Hindlimb muscle (tissue), 1 donor: ENCODE data around the gene OPCML. TPM values are rescaled to one million over a fixed set of nuclear protein-coding genes. Genes with fewer than 3 reads are reported as not detected.

ENCODE experiments used
- DNase-seq: peaks from one replicate; pipeline ENCODE4 v3.0.0-alpha.2; 2013
- polyA plus RNA-seq: library from polyadenylated mRNA; unstranded; fragments of 120-200 nt; gene quantifications from one replicate; pipeline ENCODE4 v1.2.1, GENCODE V29; 2013; ENCODE audit not compliant: insufficient read length

OPCML gene
- polyA plus RNA-seq, 1 donor: 1.1 TPM

DNA sequence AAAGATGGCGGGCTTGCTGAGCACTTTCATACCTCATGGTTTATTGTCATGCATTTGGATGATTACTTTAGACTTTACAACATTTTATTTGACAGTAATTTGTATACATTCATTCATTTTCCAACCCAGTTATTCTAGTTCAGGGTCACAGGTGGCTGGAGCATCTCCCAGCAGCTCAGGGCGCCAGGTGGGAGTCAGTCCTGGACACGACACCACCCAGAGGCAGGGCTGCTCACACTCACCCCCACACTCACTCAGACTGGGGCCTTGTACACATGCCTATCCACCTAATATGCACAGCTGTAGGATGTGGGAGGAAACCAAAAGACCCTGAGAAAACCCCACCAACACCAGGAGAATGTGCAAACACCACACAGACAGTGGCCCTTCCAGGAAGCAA lies 123.9 kb downstream of the OPCML start:
- no peak for DNase-seq

DNA sequence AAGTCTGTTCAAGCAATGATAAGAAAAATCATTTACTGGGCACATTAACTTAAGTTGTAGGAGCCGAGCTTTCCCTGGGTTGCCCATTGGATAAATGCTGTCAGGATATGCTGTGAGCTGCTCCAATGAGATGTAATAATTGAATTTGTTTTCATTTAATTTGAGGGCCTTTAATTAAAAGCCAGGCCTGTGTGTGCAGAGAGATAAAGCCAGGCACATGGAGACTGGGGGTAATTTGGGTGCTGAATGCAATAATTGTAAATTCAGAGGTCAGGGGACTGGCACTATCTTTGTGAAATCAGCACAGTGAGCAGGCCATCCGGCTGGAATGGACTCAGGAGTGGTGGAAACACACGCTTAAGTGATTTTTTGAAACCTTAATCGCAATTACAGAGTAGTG lies 125.8 kb downstream of the OPCML start:
- DNase-seq: no peak

DNA sequence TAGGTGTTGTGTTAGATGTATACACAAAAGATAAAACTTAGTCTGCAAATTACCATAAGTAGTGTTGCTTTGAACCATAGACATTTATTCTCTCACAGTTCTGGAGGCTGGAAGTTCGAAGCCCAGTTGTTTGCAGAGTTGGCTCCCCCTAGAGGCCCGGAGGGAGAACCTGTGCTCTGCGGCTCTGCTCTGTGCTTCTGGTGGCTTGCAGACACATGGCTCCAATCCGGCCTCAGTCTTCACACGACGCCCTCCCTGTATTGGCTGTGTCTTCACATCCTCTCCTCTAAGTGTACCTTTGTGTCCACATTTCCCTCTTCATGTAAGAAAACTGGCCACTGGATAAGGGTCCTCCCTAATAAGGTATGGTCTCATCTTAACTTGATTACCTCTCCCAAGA lies 128.4 kb downstream of the OPCML start:
- no peak for DNase-seq

DNA sequence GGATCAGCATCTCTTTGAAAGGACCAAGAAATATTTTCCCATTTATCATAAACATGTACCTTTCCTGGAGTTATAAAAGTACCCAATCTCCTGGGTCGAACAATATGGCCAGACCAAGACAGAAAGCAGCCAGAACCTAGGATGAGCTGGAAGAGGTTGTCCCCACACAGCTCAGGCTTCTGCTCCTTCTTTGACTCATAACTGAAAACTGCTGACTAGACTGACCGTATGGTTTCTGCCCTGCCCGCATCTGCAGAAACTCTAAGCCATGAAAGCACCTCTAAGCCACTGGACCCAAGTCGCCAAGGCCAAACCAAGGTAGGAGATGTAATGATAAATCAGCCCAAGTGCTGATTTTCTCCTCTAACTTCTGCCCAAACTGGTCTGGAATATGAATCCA lies 129.8 kb downstream of the OPCML start:
- no peak for DNase-seq

DNA sequence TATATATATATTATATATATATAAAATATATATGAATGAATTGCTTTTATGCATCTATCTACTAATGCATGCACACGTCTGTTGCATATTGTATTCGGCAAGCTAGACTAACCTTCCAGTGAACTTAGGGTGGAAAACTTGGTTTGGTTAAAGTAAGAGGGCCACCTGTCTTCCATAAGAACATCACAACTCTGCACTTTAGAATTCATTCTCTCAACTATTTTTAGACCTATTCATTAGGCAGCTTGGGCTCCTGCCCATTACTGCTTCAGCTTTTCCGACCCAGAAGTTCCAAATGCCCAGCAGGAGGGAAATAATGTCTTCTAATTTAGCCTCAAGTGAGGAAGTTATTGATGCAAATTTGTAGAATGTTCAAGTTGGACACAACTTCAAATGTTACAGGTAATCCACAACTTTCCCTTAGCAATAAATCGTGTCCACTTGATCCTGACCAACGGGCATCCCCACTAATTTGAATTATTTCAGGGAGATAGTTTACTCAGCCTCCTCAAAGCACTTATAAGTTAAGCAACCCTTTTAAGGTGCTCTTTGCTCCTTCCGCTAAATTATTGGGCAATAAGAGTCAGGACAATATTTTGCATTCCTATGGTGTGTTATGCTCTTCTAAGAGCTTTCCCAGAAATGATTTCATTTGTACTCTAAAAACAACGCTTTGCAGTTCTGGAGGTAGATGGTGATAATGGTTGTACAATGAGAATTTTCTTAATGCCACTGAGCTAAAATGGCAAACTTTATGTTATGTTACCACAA lies 132.3 kb downstream of the OPCML start:
- DNase-seq: no peak

DNA sequence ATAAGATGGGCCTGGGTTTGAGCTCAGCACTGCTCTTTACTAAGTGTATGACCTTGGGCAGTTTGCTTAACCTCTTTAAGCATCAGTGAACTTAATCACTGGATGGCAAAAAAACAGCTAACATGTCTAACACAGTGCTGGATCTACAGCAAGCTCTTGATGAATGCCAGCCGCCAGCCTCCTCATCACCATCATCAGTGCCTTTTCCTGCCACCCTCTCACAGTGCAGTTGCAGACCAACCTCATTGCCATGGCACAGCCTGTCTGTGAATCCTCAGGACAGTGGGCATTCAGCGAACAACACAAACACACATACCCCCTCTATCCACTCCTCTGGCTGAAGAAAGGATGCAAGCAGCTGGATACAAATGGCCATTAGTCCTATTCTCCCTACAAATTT lies 133.0 kb downstream of the OPCML start:
- no peak for DNase-seq

DNA sequence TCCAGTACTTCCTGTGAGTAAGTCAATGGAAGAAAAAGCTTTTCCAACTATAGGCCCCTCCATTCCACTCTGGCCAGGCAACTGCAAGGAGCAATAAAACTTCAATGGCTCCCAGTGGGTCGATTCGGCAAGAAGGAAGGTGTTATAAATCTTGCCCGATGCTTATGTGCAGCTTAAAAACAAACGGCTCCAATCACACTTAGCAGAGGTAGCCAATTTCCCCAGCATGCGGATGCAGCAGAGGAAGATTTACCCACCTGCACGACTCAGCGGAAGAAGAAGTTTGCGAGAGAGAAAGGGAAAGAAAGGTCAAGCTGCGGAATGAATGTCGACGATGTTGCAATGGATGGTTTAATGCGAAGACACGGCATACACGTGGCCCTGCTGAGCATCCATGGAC lies 141.5 kb downstream of the OPCML start:
- DNase-seq: no peak

DNA sequence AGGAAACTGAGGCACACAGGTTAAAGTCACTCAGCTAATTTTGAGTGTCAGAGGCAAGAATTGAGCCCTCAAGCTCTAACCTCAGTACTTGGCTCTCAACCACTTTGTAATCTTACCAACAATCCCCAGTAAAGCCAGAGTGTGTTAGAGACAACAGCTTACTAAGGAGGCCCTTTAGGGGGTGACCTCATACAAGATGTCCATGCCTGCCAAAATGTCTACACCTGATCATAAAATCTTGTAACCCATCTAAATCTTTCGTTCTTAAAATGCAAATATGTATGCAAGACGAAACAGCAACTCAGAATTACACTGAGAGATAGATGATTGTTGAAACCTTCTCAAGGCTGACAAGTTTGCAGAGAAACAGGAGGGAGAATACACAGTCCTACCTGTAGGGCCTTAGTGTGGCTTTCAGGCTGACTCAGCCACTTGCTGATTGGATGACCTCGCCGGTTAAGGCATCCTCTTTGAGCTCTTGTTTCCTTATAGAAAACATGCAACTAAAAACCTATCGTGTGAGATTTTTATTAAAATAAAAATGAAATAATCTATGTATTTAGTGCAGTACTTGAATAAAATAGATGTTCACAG lies 143.2 kb downstream of the OPCML start:
- no peak for DNase-seq

DNA sequence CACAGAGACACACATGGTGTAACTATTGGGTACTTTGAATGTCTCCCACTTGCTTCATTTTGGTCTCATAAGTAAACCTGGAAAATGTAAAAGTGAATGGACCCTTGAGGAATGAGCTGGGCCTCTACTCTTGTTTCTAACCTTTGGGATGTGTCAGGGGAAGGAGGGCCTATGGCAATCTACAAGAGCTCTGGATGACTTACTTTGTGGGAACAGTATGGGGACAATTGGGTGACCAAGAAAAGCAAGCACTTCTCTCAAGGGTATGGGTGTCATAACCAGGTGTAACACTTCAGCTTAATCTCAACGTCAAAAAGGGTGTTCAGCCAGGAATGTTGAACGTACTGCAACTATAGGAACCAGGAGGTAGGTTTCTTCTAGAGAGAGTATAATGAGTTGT lies 144.0 kb downstream of the OPCML start:
- no peak for DNase-seq

DNA sequence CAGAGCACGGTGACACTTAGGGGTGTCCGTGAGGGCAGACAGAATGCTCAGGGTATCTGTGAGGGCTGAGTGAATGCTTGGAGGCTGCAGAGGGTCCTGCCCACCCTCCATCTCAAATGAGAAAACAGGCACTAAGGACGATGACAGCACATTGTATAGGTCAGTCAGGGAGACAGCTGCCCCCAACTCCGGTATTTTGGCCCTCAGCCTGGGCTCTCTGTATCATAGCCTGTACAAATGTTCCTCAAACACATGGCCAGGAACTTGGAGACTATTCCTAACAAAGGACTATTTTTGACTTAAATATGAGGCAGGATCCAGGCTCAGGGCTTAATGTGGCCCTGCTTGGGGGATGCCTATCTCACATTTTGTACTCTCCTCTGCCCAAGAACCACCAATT lies 145.4 kb downstream of the OPCML start:
- no peak for DNase-seq

DNA sequence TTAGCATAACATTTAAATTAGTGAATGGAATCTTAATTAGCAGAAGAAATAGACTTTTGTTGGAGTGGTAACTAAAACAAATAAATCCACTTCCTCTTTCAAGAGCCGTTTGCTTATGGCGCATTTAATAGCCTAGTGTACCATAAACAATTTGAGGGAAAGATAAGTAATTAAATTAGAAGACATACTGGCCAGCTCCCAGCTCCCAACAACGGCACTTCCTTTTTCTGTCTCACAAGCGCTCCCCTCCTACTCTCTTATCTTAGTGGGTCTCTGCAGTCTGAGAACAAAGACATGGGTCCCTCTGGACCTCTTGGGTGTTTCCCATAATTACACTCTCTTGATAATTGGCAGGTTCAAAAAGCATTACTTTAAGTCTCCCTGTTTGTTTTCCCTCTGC lies 146.0 kb downstream of the OPCML start:
- no peak for DNase-seq

DNA sequence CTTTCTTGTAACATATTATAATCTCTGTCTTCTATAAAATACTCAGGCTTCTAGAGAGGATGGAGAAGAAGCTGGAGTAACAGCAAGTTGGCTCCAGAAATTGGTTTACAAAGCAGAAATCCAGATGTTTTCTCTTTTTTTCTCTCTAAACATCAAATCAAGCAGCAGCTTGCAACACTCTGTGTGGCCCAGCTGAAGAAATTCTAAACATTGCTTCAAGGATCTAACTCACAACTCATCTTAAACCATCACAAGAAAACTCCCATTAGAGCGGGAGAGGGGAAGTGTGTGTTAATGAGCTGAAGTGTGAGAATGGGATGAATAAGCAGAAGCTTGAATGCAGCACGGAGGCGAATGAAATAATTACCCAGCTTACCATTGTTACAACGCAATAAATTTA lies 146.5 kb downstream of the OPCML start:
- peak; percentile 16 for DNase-seq

DNA sequence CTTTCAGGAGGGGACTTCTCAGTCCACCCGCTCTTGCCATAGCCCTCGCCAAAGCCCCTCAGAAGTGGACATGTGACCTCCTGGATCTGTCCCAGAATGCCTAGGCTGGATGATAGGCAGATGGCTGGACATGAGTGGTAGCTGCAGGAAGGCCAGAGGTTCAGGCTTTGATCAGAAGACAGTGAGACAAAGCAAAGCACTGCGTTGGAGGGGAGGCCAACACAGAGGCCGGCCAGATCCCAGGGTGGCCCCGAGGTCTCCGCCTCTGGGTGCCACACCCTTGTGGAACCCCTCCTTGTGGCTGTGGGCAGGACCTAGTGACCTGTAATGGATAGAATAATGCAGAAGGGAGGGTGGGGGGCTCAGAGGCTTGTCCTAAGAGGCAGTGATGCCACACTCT lies 147.6 kb downstream of the OPCML start:
- DNase-seq: no peak

DNA sequence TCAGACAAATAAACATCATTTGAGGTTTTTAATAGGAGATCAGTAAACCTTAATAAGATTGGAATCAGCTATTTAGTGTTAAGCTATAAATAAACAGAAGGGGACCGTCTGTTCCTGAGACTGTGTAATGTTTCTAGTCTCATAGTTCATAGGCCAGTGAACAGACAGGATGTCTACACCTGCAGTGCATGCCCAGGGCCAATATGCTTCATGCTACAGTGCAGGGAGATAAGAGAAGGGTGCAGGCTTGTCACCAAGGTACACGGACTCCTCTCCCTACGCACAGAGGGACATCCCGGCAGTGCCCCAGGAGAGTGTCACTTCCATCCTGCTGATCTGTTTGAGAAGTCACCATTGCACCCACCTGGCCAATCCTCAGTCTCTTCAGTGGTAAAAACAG lies 148.6 kb downstream of the OPCML start:
- DNase-seq: no peak

DNA sequence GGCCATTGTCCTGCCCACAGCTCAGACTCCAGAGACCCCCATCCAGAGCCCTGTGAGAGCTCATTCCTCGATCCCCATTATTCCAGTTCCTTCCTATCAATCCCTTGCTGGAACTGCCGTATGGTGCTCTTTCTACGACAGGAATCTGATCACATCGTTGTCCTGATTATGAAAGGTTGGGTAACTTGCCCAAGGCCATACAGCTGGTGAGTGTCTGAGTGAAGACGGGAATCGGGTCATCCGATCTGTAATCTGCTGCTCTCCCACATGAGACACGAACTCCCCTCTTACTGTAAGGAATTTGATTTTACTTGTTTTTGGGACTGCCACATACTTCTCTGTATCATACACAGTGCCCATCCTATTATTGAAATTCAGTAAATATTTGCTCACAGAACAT lies 149.1 kb downstream of the OPCML start:
- DNase-seq: no peak

DNA sequence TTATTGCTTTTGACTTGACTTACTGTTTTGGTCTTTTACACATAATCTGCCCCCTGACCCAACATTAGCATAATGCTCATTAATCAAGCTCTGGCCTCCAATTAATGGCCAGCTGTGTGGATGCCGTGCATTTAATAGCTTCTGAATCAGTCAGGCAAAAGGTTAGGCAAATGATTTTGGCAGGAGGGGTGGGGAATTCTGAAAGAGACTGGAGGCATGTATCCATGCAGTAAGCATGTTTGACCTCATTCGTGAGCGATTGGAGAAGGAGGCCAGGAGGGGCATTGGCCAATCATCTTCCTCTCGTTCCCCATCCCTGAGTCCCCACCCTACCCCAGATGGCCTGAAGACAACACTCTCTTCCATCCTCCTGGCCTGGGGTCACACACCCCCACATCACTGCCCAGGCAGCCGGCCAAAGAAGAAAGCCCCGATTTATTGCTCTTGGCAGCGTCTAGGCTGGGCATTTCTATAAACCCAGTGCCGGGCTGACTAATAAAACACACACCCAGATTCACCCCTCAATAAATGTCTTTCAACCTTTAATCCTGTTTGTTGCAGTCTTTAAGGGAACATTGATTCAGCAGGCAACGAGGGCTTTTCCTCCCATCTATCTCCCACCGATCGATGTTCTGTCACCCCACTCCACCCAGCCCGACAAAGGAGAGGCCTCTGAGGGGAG lies 150.0 kb downstream of the OPCML start:
- no peak for DNase-seq

DNA sequence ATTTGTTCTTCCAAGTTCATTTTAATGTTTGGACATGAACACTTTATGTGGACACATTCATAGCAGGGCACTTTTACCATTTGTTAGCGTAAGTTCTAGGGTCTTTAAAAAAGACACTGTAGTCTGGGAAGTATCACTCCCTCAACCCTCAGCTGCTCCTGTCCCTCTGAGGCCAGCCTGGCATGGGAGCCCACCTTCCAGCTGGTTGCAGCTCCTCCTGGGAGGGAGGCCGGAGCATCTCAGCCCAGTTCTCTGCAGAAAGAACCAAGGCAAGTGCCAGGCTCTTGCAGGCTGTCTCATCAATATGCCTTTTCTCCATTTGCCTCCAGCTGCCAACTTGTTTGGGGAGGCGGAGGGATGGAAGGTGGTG lies 150.6 kb downstream of the OPCML start:
- DNase-seq: no peak

DNA sequence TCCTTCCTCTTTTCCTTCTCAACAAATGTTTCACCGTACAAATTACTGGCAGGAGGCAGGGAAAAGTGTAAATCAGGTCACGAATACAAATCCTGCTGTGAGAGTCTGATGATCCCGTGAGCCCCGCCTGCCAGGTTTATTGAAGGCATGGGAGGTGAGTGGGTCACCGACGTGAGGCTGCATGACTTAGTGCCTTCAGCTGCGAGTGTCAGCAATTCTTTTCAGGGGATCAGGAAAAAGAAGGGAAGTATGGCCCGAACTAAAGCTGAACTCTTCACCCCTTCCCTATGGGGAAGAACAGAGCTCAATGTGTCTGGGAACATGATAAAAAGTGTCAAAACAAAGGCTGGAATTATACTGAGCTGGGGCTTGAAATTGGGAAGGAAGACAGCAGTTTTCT lies 166.2 kb downstream of the OPCML start:
- no peak for DNase-seq

DNA sequence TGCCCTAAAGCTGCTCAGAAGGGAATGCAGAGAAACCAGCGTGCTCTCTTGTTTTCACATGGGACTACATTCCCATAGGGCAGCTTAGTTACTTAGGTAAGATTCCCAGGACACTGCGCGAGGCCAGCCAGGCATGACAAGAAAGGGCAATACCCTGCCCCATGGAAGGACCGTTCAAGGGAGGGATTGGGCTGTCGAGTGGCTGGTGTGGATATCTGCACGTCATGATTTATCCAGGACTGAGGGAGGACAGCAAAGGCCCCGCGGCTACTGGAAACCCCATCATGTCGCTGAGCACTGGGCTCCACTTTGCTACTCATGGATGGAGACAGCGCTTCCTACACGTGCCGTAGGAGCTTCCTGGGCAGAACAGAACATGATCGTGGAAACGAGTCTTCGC lies 169.4 kb downstream of the OPCML start:
- DNase-seq: no peak

DNA sequence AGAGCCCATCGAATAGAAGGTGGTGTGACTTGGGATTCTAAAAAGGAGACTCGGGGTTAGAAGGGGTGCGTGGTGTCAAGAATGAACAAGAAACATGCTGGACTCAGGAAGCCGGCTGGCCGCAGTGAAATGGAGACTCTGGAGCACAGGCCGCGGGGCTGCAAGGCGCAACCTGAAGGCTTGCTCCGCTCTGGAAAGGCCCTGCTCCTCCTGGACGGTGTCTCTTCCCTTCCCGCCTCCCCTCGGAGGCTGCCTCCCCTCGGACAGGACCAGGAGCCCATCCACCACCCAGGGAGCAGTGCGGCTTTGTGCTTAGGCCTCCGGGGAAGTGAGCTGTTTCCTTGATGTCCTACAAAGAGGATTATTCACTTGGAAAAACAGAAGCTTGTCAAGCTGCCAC lies 170.1 kb downstream of the OPCML start:
- no peak for DNase-seq

DNA sequence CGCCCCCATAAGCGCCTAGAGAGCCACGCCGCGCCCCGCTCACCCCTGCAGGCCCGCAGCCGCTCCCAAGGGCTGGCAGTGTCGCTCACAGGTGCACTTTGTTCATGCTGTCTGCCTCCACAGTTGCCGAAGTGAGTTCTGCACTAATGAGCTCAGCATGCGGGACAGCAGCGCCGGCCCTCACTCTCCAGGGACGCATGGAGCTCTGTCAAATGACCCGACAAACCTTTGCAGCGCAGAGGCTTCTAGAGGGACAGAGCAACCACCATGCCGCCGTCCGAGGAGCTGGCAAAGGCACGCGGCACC lies 170.7 kb downstream of the OPCML start:
- no peak for DNase-seq

DNA sequence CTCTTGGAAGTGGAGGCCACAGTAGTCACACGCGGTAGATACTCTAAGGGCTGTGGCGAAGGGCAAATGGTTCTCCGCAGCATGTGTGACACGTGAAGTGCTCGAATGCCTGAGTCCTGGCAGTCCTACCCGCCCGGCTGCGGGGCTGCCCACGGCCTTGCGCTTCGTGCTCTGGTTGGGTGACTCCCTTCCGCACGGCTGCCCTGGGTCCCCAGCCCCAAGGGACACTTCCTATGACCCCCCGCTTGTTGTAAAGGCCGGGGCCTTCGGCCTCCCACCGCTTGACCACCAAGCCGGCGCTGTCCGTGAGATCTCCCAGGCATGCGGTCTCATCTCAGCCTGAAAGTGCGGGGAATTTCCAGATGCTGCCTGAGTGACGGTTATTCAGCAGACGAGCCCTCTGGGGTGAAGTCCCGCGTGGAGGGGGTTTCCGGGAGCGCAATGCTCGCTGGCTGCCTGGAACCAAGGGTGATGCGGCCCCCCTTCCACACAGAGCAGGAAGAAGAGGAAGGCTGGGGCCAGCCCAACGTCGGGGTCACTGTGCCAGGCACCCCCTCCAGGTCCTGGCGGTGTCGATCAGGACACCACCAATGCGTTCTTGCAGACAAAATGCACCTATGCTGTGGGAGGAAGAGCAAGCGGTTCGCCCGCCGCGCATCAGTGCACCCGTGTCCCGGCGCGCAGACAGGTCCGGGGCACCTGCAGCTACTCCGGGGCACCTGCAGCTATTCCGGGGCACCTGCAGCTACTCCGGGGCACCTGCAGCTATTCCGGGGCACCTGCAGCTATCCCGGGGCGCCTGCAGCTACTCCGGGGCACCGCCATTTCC lies 171.2 kb downstream of the OPCML start:
- DNase-seq: no peak

DNA sequence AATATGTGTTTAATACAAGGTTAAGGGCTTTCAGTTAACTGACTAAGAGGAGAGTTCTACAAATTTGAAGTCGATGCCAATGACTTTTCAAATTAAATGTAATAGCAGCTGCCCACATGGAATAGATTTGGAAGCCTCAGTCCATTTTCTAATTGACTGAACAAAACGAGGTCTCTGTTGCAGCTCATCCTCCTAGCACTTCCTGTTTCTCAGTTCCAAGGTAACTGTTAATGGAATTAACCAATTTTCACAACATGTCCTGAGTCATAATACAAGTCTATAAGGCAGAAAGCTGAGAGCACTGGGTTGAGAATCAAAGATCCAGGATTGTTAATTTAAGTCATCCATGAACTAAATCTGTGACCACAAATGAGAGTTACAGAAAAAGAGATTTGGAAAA lies 177.2 kb downstream of the OPCML start:
- DNase-seq: no peak

DNA sequence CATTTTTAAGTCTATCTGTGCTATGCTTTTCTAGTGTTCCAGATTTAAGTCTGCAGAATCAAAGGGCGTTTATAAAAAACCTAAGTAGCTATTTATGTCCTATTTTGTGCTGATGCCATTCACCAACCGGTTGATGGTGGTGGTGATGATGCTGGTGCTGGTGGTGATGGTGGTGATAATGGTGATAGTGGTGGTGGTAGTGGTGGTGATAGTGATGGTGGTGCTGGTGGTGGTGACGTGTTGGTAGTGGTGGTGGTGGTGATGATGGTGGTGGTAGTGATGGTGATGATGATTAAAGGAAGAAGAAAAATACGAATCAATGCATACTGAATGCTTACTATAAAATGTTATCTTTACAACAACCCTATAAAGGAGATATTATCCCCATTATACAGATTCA lies 178.2 kb downstream of the OPCML start:
- no peak for DNase-seq
